Osteoblast (primary cell): Measurements from ENCODE around the gene CAPN14. TPM values are rescaled to one million over a fixed set of nuclear protein-coding genes. Genes with fewer than 3 reads are reported as not detected.

ENCODE experiments used
- DNase-seq: peaks from one replicate; pipeline ENCODE4 v3.0.0; 2011; ENCODE audit warnings: low spot score, mixed read lengths; ENCODE audit not compliant: insufficient read length; ENCODE audit errors: missing footprints
- H2AFZ ChIP-seq: 2 replicates; pipeline ENCODE4 v1.6.0; 2011; ENCODE audit warnings: mild to moderate bottlenecking, low read length
- H3K27ac ChIP-seq: 2 replicates; pipeline ENCODE4 v1.5.1; 2011; ENCODE audit warnings: mild to moderate bottlenecking, low read depth, low read length, moderate library complexity
- H3K27me3 ChIP-seq: 2 replicates; pipeline ENCODE4 v1.6.0; 2012; ENCODE audit warnings: mild to moderate bottlenecking, control low read depth, inconsistent platforms, low read length, moderate library complexity; ENCODE audit not compliant: insufficient read depth
- H3K36me3 ChIP-seq: 2 replicates; pipeline ENCODE4 v1.5.1; 2011; ENCODE audit warnings: mild to moderate bottlenecking, low read length, control low read depth, moderate library complexity; ENCODE audit not compliant: insufficient read depth
- H3K4me1 ChIP-seq: 2 replicates; pipeline ENCODE4 v1.5.1; 2011; ENCODE audit warnings: mild to moderate bottlenecking, low read length, control low read depth, moderate library complexity; ENCODE audit not compliant: insufficient read depth
- H3K4me2 ChIP-seq: 2 replicates; pipeline ENCODE4 v1.6.0; 2011; ENCODE audit warnings: mild to moderate bottlenecking, low read length; ENCODE audit not compliant: insufficient read depth
- H3K4me3 ChIP-seq: fragments of 200-600 bp; sonication (generic); 3 replicates; pipeline ENCODE4 v1.5.1; 2012; ENCODE audit warnings: mild to moderate bottlenecking, low read length, inconsistent platforms; ENCODE audit not compliant: insufficient read depth
- H3K79me2 ChIP-seq: 2 replicates; pipeline ENCODE4 v1.6.0; 2012; ENCODE audit warnings: mild to moderate bottlenecking, low read length, control low read depth, inconsistent platforms; ENCODE audit not compliant: insufficient read depth
- H3K9me3 ChIP-seq: 2 replicates; pipeline ENCODE4 v1.5.1; 2011; ENCODE audit warnings: low read depth, low read length, control low read depth
- H4K20me1 ChIP-seq: 2 replicates; pipeline ENCODE4 v1.6.0; 2012; ENCODE audit warnings: mild to moderate bottlenecking, low read length, control low read depth; ENCODE audit not compliant: insufficient read depth
- CTCF ChIP-seq: IDR thresholded peaks from 2 replicates; pipeline ENCODE4 v1.5.1; 2011; ENCODE audit warnings: mild to moderate bottlenecking, low read depth, low read length, moderate library complexity; ENCODE audit errors: extremely low read depth
- total RNA-seq: library from RNA; depleted of rRNA; stranded (reverse); fragments of >200 nt; gene quantifications from 2 replicates; pipeline ENCODE4 v1.2.3, GENCODE V29; 2012

Gene CAPN14
- total RNA-seq, 1 donor: under 0.01 TPM

- no peak for DNase-seq
- no peaks in the 10 kb centered on the region for H3K27me3 ChIP-seq
- no peaks in the 10 kb centered on the region for H3K36me3 ChIP-seq
- H3K9me3 ChIP-seq: no peaks in the 10 kb centered on the region
- TF ChIP-seq CTCF: no peak
- H3K4me2 ChIP-seq: no peak overlapping the region
- H2AFZ ChIP-seq: no peak overlapping the region
- no peak overlapping the region for H3K27ac ChIP-seq
- no peaks in the 10 kb centered on the region for H3K79me2 ChIP-seq
- H4K20me1 ChIP-seq: no peaks in the 10 kb centered on the region
- no peaks in the 10 kb centered on the region for H3K4me1 ChIP-seq
- no peak overlapping the region for H3K4me3 ChIP-seq
Measured at GRCh38 chr2:31200972-31201371, 16.3 kb downstream of the CAPN14 start.

- no peak for DNase-seq
- H3K9me3 ChIP-seq: no peaks in the 10 kb centered on the region
- H4K20me1 ChIP-seq: no peaks in the 10 kb centered on the region
- no peaks in the 10 kb centered on the region for H3K27me3 ChIP-seq
- TF ChIP-seq CTCF: no peak
- H3K36me3 ChIP-seq: no peaks in the 10 kb centered on the region
- H3K79me2 ChIP-seq: no peaks in the 10 kb centered on the region
- H2AFZ ChIP-seq: no peak overlapping the region
- no peak overlapping the region for H3K27ac ChIP-seq
- no peak overlapping the region for H3K4me2 ChIP-seq
- no peak overlapping the region for H3K4me3 ChIP-seq
- no peaks in the 10 kb centered on the region for H3K4me1 ChIP-seq
Measured at GRCh38 chr2:31199206-31199605, 18.1 kb downstream of the CAPN14 start.

GRCh38 chr2:31197669-31198068 lies 19.6 kb downstream of the CAPN14 start:
- H3K79me2 ChIP-seq: no peaks in the 10 kb centered on the region
- H4K20me1 ChIP-seq: no peaks in the 10 kb centered on the region
- H3K36me3 ChIP-seq: no peaks in the 10 kb centered on the region
- no peak for DNase-seq
- no peak overlapping the region for H3K4me2 ChIP-seq
- H3K27me3 ChIP-seq: no peaks in the 10 kb centered on the region
- no peaks in the 10 kb centered on the region for H3K4me1 ChIP-seq
- H3K9me3 ChIP-seq: no peaks in the 10 kb centered on the region
- H2AFZ ChIP-seq: no peak overlapping the region
- no peak for TF ChIP-seq CTCF
- no peak overlapping the region for H3K4me3 ChIP-seq
- H3K27ac ChIP-seq: no peak overlapping the region

- Histone ChIP-seq H4K20me1 (no peaks in the 10 kb centered on the region), H3K27me3 (no peaks in the 10 kb centered on the region), H3K4me2 (no peak overlapping the region), H3K27ac (no peak overlapping the region), H3K9me3 (no peaks in the 10 kb centered on the region), H2AFZ (no peak overlapping the region), H3K36me3 (no peaks in the 10 kb centered on the region), H3K4me3 (no peak overlapping the region), H3K79me2 (no peaks in the 10 kb centered on the region), H3K4me1 (no peaks in the 10 kb centered on the region)
- no peak for TF ChIP-seq CTCF
- no peak for DNase-seq
Measured at GRCh38 chr2:31197166-31197565, 20.1 kb downstream of the CAPN14 start.
